Measurements from ENCODE around the gene PHC1.

DNA sequence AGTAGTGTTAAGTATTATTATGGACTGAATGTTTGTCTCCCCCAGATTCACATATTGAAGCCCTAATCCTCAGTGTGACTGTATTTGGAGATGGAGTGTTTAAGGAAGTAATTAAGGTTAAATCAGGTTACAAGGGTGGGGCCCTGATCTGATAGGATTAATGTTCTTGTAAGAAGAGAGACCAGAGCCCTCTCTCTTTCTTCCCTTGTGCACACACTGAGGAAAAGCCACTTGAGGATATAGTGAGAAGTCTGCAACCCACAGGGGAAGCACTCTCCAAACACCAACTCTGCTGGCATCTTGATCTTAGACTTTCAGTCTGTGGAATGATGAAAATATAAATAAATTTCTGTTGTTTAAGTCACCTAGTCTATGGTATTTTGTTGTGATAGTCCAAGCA, 72.9 kb downstream of the PHC1 start:
- TF ChIP-seq, protein P1, sequence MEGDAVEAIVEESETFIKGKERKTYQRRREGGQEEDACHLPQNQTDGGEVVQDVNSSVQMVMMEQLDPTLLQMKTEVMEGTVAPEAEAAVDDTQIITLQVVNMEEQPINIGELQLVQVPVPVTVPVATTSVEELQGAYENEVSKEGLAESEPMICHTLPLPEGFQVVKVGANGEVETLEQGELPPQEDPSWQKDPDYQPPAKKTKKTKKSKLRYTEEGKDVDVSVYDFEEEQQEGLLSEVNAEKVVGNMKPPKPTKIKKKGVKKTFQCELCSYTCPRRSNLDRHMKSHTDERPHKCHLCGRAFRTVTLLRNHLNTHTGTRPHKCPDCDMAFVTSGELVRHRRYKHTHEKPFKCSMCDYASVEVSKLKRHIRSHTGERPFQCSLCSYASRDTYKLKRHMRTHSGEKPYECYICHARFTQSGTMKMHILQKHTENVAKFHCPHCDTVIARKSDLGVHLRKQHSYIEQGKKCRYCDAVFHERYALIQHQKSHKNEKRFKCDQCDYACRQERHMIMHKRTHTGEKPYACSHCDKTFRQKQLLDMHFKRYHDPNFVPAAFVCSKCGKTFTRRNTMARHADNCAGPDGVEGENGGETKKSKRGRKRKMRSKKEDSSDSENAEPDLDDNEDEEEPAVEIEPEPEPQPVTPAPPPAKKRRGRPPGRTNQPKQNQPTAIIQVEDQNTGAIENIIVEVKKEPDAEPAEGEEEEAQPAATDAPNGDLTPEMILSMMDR (IDR thresholded peaks at IDR 0.05), result no peak
- no peak for TF ChIP-seq ZFX (IDR thresholded peaks at IDR 0.05; ENCODE audit: borderline replicate concordance)

All from 22Rv1 (cell line).